ENCODE measurements around the gene PCGF3. TPM values are rescaled to one million over a fixed set of nuclear protein-coding genes. Genes with fewer than 3 reads are reported as not detected.
"Not testable (repeated sequence)": the region's sequence is repeated elsewhere in the genome, so short reads cannot be mapped to it uniquely, and the experiment has no call there.

Gene PCGF3
- total RNA-seq, 1 donor = 43.1 TPM

DNA sequence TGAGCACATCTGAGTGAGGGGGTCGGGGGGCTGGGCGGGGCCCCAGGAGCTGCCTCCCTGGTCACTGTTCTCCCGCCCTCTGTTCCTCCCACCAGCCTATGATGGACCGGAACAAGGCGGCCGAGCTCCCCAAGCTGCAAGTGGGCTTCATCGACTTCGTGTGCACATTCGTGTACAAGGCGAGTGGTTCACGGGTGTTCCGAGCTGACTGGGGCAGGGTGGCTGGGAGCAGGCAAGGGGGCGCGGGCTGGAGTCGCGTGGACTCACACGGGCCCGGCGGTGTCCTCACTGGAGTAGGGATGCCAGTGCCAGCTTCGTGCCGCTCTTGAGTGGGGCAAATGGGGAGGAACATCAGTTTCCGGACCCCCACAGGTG is 39.2 kb upstream of the PCGF3 start:
- H3K79me2 ChIP-seq (ENCODE audit: insufficient read depth, low read length) = no peaks in the 10 kb centered on the region
- H3K27ac ChIP-seq (ENCODE audit: low read depth, low read length) = no peak overlapping the region
- no peak for DNase-seq (ENCODE audit: insufficient read length, low spot score, missing footprints)

DNA sequence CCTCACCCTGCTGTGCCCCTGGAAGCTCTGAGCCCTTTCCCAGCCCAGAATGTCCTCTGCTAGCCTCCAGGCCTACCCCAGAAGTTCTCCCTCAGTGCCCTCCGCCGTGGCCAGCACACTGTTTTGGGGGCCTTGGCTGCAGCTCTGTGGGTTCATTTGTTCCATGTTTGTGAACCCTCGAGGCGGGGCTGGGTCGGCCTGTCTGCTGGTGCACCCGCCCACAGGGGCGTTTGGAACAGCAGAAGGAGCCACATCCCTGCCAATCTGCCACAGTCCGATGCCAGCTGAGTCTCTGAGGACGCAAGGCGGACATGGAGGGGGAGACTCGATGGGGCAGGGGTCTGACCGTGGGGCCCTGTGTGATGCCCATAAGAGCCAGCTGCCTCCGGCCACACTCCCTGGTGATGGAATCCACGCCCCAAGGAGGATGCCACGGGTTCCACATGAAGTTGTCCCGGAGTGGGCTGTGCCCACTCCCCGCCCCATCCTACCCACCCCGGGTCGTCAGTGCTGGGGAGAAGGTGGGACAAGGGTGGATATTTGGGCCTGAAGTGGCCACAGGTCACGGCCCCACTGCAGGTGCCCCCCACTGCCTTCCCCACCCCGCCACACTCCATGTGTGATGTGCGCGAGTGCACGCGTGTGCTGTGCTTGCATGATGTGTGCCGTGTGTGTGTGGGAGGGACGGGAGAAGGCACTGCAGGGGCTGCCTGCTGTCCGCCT is 38.6 kb upstream of the PCGF3 start:
- Histone ChIP-seq H3K27me3 (ENCODE audit: insufficient read depth, low read length) (peaks cover 13% of the 10 kb centered on the region), H3K79me2 (ENCODE audit: insufficient read depth, low read length) (no peaks in the 10 kb centered on the region), H4K20me1 (ENCODE audit: insufficient read depth, low read length) (no peaks in the 10 kb centered on the region), H3K27ac (ENCODE audit: low read depth, low read length) (no peak overlapping the region), H3K4me3 (ENCODE audit: insufficient read depth, low read length) (no peak overlapping the region), H3K36me3 (ENCODE audit: insufficient read depth, low read length) (peaks cover 7% of the 10 kb centered on the region), H3K9me3 (ENCODE audit: low read depth, low read length) (no peaks in the 10 kb centered on the region), H2AFZ (ENCODE audit: low read length) (no peak overlapping the region), H3K4me1 (ENCODE audit: insufficient read depth, low read length) (no peaks in the 10 kb centered on the region), H3K4me2 (ENCODE audit: insufficient read depth, low read length) (no peak overlapping the region)
- DNase-seq (ENCODE audit: insufficient read length, low spot score, missing footprints) = no peak
- TF ChIP-seq, protein P1, sequence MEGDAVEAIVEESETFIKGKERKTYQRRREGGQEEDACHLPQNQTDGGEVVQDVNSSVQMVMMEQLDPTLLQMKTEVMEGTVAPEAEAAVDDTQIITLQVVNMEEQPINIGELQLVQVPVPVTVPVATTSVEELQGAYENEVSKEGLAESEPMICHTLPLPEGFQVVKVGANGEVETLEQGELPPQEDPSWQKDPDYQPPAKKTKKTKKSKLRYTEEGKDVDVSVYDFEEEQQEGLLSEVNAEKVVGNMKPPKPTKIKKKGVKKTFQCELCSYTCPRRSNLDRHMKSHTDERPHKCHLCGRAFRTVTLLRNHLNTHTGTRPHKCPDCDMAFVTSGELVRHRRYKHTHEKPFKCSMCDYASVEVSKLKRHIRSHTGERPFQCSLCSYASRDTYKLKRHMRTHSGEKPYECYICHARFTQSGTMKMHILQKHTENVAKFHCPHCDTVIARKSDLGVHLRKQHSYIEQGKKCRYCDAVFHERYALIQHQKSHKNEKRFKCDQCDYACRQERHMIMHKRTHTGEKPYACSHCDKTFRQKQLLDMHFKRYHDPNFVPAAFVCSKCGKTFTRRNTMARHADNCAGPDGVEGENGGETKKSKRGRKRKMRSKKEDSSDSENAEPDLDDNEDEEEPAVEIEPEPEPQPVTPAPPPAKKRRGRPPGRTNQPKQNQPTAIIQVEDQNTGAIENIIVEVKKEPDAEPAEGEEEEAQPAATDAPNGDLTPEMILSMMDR (IDR thresholded peaks at IDR 0.05; ENCODE audit: extremely low read depth, low read depth, low read length) = no peak

More for the DNA sequence above, 39.2 kb upstream of the PCGF3 start:
- Histone ChIP-seq H3K4me3 (ENCODE audit: insufficient read depth, low read length) (no peak overlapping the region), H3K36me3 (ENCODE audit: insufficient read depth, low read length) (peaks cover under 1% of the 10 kb centered on the region), H3K4me1 (ENCODE audit: insufficient read depth, low read length) (no peaks in the 10 kb centered on the region), H3K9me3 (ENCODE audit: low read depth, low read length) (no peaks in the 10 kb centered on the region), H4K20me1 (ENCODE audit: insufficient read depth, low read length) (no peaks in the 10 kb centered on the region), H3K4me2 (ENCODE audit: insufficient read depth, low read length) (no peak overlapping the region), H2AFZ (ENCODE audit: low read length) (no peak overlapping the region), H3K27me3 (ENCODE audit: insufficient read depth, low read length) (peaks cover 13% of the 10 kb centered on the region)
- TF ChIP-seq, protein P1 (IDR thresholded peaks at IDR 0.05; ENCODE audit: extremely low read depth, low read depth, low read length) = no peak

DNA sequence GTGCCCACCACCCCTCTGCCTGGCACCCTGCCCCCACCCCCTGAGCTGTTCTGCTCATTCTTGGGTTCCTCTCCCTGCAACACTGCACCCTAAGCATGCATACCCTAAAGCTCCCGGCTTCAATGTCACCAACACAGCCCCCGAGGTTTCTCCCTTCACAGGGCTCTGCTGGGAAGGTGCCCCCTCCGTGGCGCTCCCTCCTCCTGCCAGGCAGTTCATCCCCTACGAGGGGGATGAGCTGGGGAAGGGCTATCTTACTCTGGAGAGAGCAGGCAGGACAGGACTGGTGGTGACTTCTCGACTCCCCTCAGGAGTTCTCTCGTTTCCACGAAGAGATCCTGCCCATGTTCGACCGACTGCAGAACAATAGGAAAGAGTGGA is 38.1 kb upstream of the PCGF3 start:
- no peaks in the 10 kb centered on the region for H3K9me3 ChIP-seq (ENCODE audit: low read depth, low read length)
- TF ChIP-seq, protein P1 (IDR thresholded peaks at IDR 0.05; ENCODE audit: extremely low read depth, low read depth, low read length) = no peak
- H3K4me2 ChIP-seq (ENCODE audit: insufficient read depth, low read length) = no peak overlapping the region
- H3K4me1 ChIP-seq (ENCODE audit: insufficient read depth, low read length) = no peaks in the 10 kb centered on the region
- peaks cover 12% of the 10 kb centered on the region for H3K36me3 ChIP-seq (ENCODE audit: insufficient read depth, low read length)
- H3K27me3 ChIP-seq (ENCODE audit: insufficient read depth, low read length) = peaks cover 13% of the 10 kb centered on the region
- H3K4me3 ChIP-seq (ENCODE audit: insufficient read depth, low read length) = no peak overlapping the region
- DNase-seq (ENCODE audit: insufficient read length, low spot score, missing footprints) = no peak
- H3K79me2 ChIP-seq (ENCODE audit: insufficient read depth, low read length) = no peaks in the 10 kb centered on the region
- no peaks in the 10 kb centered on the region for H4K20me1 ChIP-seq (ENCODE audit: insufficient read depth, low read length)
- no peak overlapping the region for H3K27ac ChIP-seq (ENCODE audit: low read depth, low read length)
- no peak overlapping the region for H2AFZ ChIP-seq (ENCODE audit: low read length)

DNA sequence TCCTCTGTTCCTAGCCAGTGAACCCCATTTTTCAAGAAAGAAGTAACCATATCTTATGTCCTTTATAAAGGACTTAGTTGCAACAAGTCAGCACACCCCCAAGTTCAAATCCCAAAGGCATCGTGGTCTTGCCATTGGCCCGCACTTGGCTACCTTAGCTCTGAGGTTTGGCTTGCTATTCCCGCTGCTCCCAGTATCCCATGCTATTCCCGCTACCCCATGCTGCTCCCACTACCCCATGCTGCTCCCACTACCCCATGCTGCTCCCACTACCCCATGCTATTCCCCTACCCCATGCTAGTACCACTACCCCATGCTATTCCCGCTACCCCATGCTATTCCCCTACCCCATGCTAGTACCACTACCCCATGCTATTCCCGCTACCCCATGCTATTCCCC is 37.4 kb upstream of the PCGF3 start:
- H4K20me1 ChIP-seq (ENCODE audit: insufficient read depth, low read length); H2AFZ ChIP-seq (ENCODE audit: low read length); H3K4me1 ChIP-seq (ENCODE audit: insufficient read depth, low read length); H3K79me2 ChIP-seq (ENCODE audit: insufficient read depth, low read length); H3K9me3 ChIP-seq (ENCODE audit: low read depth, low read length); H3K4me2 ChIP-seq (ENCODE audit: insufficient read depth, low read length); H3K27me3 ChIP-seq (ENCODE audit: insufficient read depth, low read length); DNase-seq (ENCODE audit: insufficient read length, low spot score, missing footprints); H3K27ac ChIP-seq (ENCODE audit: low read depth, low read length); H3K4me3 ChIP-seq (ENCODE audit: insufficient read depth, low read length): not testable (repeated sequence)
- peaks cover 14% of the 10 kb centered on the region for H3K36me3 ChIP-seq (ENCODE audit: insufficient read depth, low read length)

DNA sequence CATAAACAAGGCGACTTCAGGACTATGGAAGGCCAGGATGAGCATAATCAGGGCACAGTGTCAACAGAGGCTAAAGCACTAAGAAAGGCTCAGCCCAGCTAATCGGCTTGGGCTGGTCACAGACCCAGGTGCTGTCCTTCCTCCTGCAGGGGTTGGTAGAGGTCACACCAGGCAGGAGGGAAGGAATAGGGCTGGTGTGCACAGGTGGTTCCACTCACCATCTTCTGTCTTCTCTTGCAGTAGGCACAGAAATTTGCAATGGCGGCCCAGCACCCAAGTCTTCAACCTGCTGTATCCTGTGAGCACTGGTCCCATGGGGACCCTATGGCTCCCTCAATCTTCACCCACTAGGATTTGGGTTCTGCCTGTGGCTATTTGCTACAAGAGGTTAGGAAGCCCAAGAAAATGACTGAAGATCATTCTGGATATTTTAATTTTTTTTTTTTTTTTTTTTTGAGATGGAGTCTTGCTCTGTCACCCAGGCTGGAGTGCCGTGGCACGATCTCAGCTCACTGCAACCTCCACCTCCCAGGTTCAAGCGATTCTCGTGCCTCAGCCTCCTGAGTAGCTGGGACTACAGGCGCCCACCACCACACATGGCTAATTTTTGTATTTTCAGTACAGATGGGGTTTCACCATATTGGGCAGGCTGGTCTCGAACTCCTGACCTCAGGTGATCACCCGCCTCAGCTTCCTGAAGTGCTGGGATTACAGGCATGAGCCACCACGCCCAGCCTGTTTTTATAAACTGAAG is 35.6 kb upstream of the PCGF3 start:
- H3K27me3 ChIP-seq (ENCODE audit: insufficient read depth, low read length); H3K4me1 ChIP-seq (ENCODE audit: insufficient read depth, low read length); H2AFZ ChIP-seq (ENCODE audit: low read length); H3K27ac ChIP-seq (ENCODE audit: low read depth, low read length); H3K4me3 ChIP-seq (ENCODE audit: insufficient read depth, low read length); H4K20me1 ChIP-seq (ENCODE audit: insufficient read depth, low read length); H3K9me3 ChIP-seq (ENCODE audit: low read depth, low read length); H3K4me2 ChIP-seq (ENCODE audit: insufficient read depth, low read length); DNase-seq (ENCODE audit: insufficient read length, low spot score, missing footprints): not testable (repeated sequence)
- H3K36me3 ChIP-seq (ENCODE audit: insufficient read depth, low read length) = peaks cover 14% of the 10 kb centered on the region
- peaks cover 14% of the 10 kb centered on the region for H3K79me2 ChIP-seq (ENCODE audit: insufficient read depth, low read length)

Data from osteoblast (primary cell).